Measurements from ENCODE around the gene PRSS22. TPM values are rescaled to one million over a fixed set of nuclear protein-coding genes. Genes with fewer than 3 reads are reported as not detected.

Gene PRSS22
- polyA plus RNA-seq, 3 donors from 2014 or later, result 0.23 to 0.40 TPM; not detected in 1

GRCh38 chr16:2896480-2897010 is 38.6 kb upstream of the PRSS22 start:
- H3K27me3 Mint-ChIP-seq (ENCODE audit: low read depth in 3 of 3), result peaks cover 0 to 3% (median 0%) of the 10 kb centered on the region in 3 donors
- no peaks in the 10 kb centered on the region for H3K36me3 Mint-ChIP-seq
- no peak overlapping the region for H3K27ac Mint-ChIP-seq
- no peak for DNase-seq
- no peaks in the 10 kb centered on the region for H3K9me3 Mint-ChIP-seq
- no peak overlapping the region for H3K4me3 Mint-ChIP-seq
- no peaks in the 10 kb centered on the region for H3K4me1 Mint-ChIP-seq

GRCh38 chr16:2895813-2896212 is 37.8 kb upstream of the PRSS22 start:
- H3K27me3 Mint-ChIP-seq (ENCODE audit: low read depth in 3 of 3), result peaks cover 0 to under 1% (median 0%) of the 10 kb centered on the region in 3 donors
- no peak for DNase-seq
- H3K36me3 Mint-ChIP-seq, result no peaks in the 10 kb centered on the region
- no peak overlapping the region for H3K4me3 Mint-ChIP-seq
- H3K27ac Mint-ChIP-seq, result no peak overlapping the region
- no peaks in the 10 kb centered on the region for H3K4me1 Mint-ChIP-seq
- no peaks in the 10 kb centered on the region for H3K9me3 Mint-ChIP-seq

GRCh38 chr16:2894231-2894630 is 36.3 kb upstream of the PRSS22 start:
- Mint-ChIP-seq H3K4me1 (no peaks in the 10 kb centered on the region), H3K36me3 (no peaks in the 10 kb centered on the region), H3K4me3 (no peak overlapping the region), H3K9me3 (no peaks in the 10 kb centered on the region), H3K27ac (no peak overlapping the region), H3K27me3 (ENCODE audit: low read depth in 3 of 3) (no peaks in the 10 kb centered on the region)
- DNase-seq, result no peak

- H3K27me3 Mint-ChIP-seq (ENCODE audit: low read depth in 3 of 3), result peaks cover 4 to 12% (median 10%) of the 10 kb centered on the region in 3 donors
- DNase-seq, result no peak
- peaks cover 9 to 11% of the 10 kb centered on the region in 2 donors for H3K4me1 Mint-ChIP-seq
- no peaks in the 10 kb centered on the region for H3K36me3 Mint-ChIP-seq
- H3K9me3 Mint-ChIP-seq, result no peaks in the 10 kb centered on the region
- H3K27ac Mint-ChIP-seq, result peak overlapping the region; percentile 73 to 88 (median 82)
- H3K4me3 Mint-ChIP-seq, result peak overlapping the region; percentile 79 to 94 (median 82)
These were observed 26.1 kb upstream of the PRSS22 start for GRCh38 chr16:2884041-2884451.

- Mint-ChIP-seq H3K9me3 (no peaks in the 10 kb centered on the region), H3K4me3 (peak overlapping the region; percentile 79 to 94 (median 85)), H3K27ac (peak overlapping the region; percentile 73 to 88 (median 82)), H3K27me3 (ENCODE audit: low read depth in 3 of 3) (peaks cover 4 to 12% (median 10%) of the 10 kb centered on the region in 3 donors), H3K4me1 (peaks cover 9 to 11% of the 10 kb centered on the region in 2 donors), H3K36me3 (no peaks in the 10 kb centered on the region)
- no peak for DNase-seq
These were observed 25.5 kb upstream of the PRSS22 start for GRCh38 chr16:2883458-2883908.

- H3K36me3 Mint-ChIP-seq, result no peaks in the 10 kb centered on the region
- peak within 1 kb of the TSS; percentile 93 to 99 (median 97) for H3K27ac Mint-ChIP-seq
- peaks cover 4 to 12% (median 10%) of the 10 kb centered on the region in 3 donors for H3K27me3 Mint-ChIP-seq (ENCODE audit: low read depth in 3 of 3)
- peaks cover 9 to 11% of the 10 kb centered on the region in 2 donors for H3K4me1 Mint-ChIP-seq
- DNase-seq, result peak; percentile 100
- H3K4me3 Mint-ChIP-seq, result peak within 1 kb of the TSS; percentile 84 to 95 (median 94)
- H3K9me3 Mint-ChIP-seq, result no peaks in the 10 kb centered on the region
These were observed 24.9 kb upstream of the PRSS22 start, which contains the start of gene FLYWCH2 for GRCh38 chr16:2882650-2883457. Gene FLYWCH2 (plus strand): TSS chr16:2883215. CDS start chr16:2896450, 13,235 bp downstream.

- H3K9me3 Mint-ChIP-seq, result no peaks in the 10 kb centered on the region
- peak overlapping the region; percentile 93 to 99 (median 97) for H3K27ac Mint-ChIP-seq
- peak in 1 of 3 donors; percentile 8 for DNase-seq
- peak overlapping the region; percentile 84 to 95 (median 94) for H3K4me3 Mint-ChIP-seq
- H3K36me3 Mint-ChIP-seq, result no peaks in the 10 kb centered on the region
- peaks cover 9 to 11% of the 10 kb centered on the region in 2 donors for H3K4me1 Mint-ChIP-seq
- peaks cover 4 to 12% (median 10%) of the 10 kb centered on the region in 3 donors for H3K27me3 Mint-ChIP-seq (ENCODE audit: low read depth in 3 of 3)
These were observed 24.0 kb upstream of the PRSS22 start for GRCh38 chr16:2881783-2882649.

- Mint-ChIP-seq H3K36me3 (no peaks in the 10 kb centered on the region), H3K4me3 (peak overlapping the region in 2 of 5 donors; percentile 6 to 21), H3K9me3 (no peaks in the 10 kb centered on the region), H3K4me1 (peaks cover 9 to 12% of the 10 kb centered on the region in 2 donors), H3K27me3 (ENCODE audit: low read depth in 3 of 3) (peaks cover 4 to 12% (median 8%) of the 10 kb centered on the region in 3 donors), H3K27ac (no peak overlapping the region)
- no peak for DNase-seq
These were observed 22.0 kb upstream of the PRSS22 start for GRCh38 chr16:2879854-2880508.

GRCh38 chr16:2874912-2875362 is 17.0 kb upstream of the PRSS22 start:
- H3K4me1 Mint-ChIP-seq, result peaks cover 0 to 5% of the 10 kb centered on the region in 2 donors
- H3K9me3 Mint-ChIP-seq, result no peaks in the 10 kb centered on the region
- no peaks in the 10 kb centered on the region for H3K36me3 Mint-ChIP-seq
- peak overlapping the region in 1 of 5 donors; percentile 38 for H3K4me3 Mint-ChIP-seq
- H3K27me3 Mint-ChIP-seq (ENCODE audit: low read depth in 3 of 3), result peaks cover 0 to 12% (median 2%) of the 10 kb centered on the region in 3 donors
- peak overlapping the region in 1 of 6 donors; percentile 28 for H3K27ac Mint-ChIP-seq
- peak; percentile 64 to 72 (median 70) for DNase-seq

GRCh38 chr16:2874032-2874911 is 16.3 kb upstream of the PRSS22 start:
- no peak for DNase-seq
- no peaks in the 10 kb centered on the region for H3K9me3 Mint-ChIP-seq
- peak overlapping the region in 1 of 6 donors; percentile 28 for H3K27ac Mint-ChIP-seq
- H3K36me3 Mint-ChIP-seq, result no peaks in the 10 kb centered on the region
- peaks cover 0 to 9% (median 2%) of the 10 kb centered on the region in 3 donors for H3K27me3 Mint-ChIP-seq (ENCODE audit: low read depth in 3 of 3)
- peaks cover 0 to 5% of the 10 kb centered on the region in 2 donors for H3K4me1 Mint-ChIP-seq
- peak overlapping the region in 1 of 5 donors; percentile 38 for H3K4me3 Mint-ChIP-seq

GRCh38 chr16:2871926-2872325 is 14.0 kb upstream of the PRSS22 start:
- Mint-ChIP-seq H3K4me3 (no peak overlapping the region), H3K9me3 (no peaks in the 10 kb centered on the region), H3K27me3 (ENCODE audit: low read depth in 3 of 3) (peaks cover 7 to 16% (median 10%) of the 10 kb centered on the region in 3 donors), H3K36me3 (no peaks in the 10 kb centered on the region), H3K27ac (no peak overlapping the region), H3K4me1 (peaks cover 16 to 18% of the 10 kb centered on the region in 2 donors)
- no peak for DNase-seq
